WTC11 (cell line): Measurements from ENCODE around the gene TMTC1. TPM values are rescaled to one million over a fixed set of nuclear protein-coding genes. Genes with fewer than 3 reads are reported as not detected.

Experiments used
- ATAC-seq: fragments of 200-7000 bp; cut with Tn5 transposase; 2 replicates; pipeline ENCODE4 v1.10.0; 2021; ENCODE audit warnings: mild to moderate bottlenecking, moderate library complexity
- CTCF ChIA-PET: fragments of 300-600 bp; sonication (Branson Sonifier 250); formaldehyde crosslinking; loops from one replicate; lab custom pipeline; 2021; ENCODE audit warnings: antibody characterized with exemption; lab: Charles Lee
- POLR2A ChIA-PET: fragments of 350-600 bp; sonication (Branson Sonifier 250); formaldehyde crosslinking; loops from one replicate; lab custom pipeline; 2021; ENCODE audit warnings: antibody characterized with exemption; lab: Charles Lee
- DNase-seq: peaks from one replicate; pipeline ENCODE4 v3.0.0; 2021; ENCODE audit warnings: low spot score
- H3K27ac Mint-ChIP-seq: 2 replicates; pipeline ENCODE4 v1.8.0; 2021; ENCODE audit warnings: mixed read lengths
- H3K27me3 Mint-ChIP-seq: 2 replicates; pipeline ENCODE4 v1.8.0; 2021; ENCODE audit warnings: low read depth, mild to moderate bottlenecking, moderate library complexity, mixed read lengths
- H3K36me3 Mint-ChIP-seq: 2 replicates; pipeline ENCODE4 v1.8.0; 2021; ENCODE audit warnings: mixed read lengths
- H3K4me1 Mint-ChIP-seq: 2 replicates; pipeline ENCODE4 v1.8.0; 2022; ENCODE audit warnings: mixed read lengths
- H3K4me3 Mint-ChIP-seq: 2 replicates; pipeline ENCODE4 v1.8.0; 2021; ENCODE audit warnings: mild to moderate bottlenecking, moderate library complexity, mixed read lengths
- H3K9me3 Mint-ChIP-seq: 2 replicates; pipeline ENCODE4 v1.8.0; 2021; ENCODE audit warnings: mixed read lengths
- AFF4 ChIP-seq: sonication (generic); formaldehyde crosslinking; IDR thresholded peaks from 2 replicates; pipeline ENCODE4 v1.8.1; 2023; ENCODE audit warnings: mild to moderate bottlenecking, missing genetic modification reagents, borderline replicate concordance
- ATF3 ChIP-seq: sonication (generic); formaldehyde crosslinking; conservative IDR thresholded peaks from 2 replicates; pipeline ENCODE4 v1.8.1; 2022; ENCODE audit warnings: mild to moderate bottlenecking, missing genetic modification reagents
- CREM ChIP-seq: sonication (generic); formaldehyde crosslinking; IDR thresholded peaks from 2 replicates; pipeline ENCODE4 v1.8.1; 2022; ENCODE audit warnings: mild to moderate bottlenecking, missing genetic modification reagents, moderate library complexity
- ESRRA ChIP-seq: sonication (generic); formaldehyde crosslinking; IDR thresholded peaks from 2 replicates; pipeline ENCODE4 v1.8.1; 2022; ENCODE audit warnings: mild to moderate bottlenecking, missing genetic modification reagents, borderline replicate concordance
- GABPB1 ChIP-seq: sonication (generic); formaldehyde crosslinking; IDR thresholded peaks from 2 replicates; pipeline ENCODE4 v1.8.1; 2023; ENCODE audit warnings: mild to moderate bottlenecking, missing genetic modification reagents
- GRHL2 ChIP-seq: fragments of 250-450 bp; sonication (Bioruptor Pico); IDR thresholded peaks from 2 replicates; pipeline ENCODE4 v1.8.0; 2022; ENCODE audit warnings: mild to moderate bottlenecking, moderate library complexity; ENCODE audit not compliant: insufficient replicate concordance, severe bottlenecking
- GTF2I ChIP-seq: fragments of 250-450 bp; sonication (Bioruptor Pico); conservative IDR thresholded peaks from 2 replicates; pipeline ENCODE4 v1.4.0; 2021; ENCODE audit warnings: mild to moderate bottlenecking
- HMGA2 ChIP-seq: fragments of 250-450 bp; sonication (Bioruptor Pico); IDR thresholded peaks from 2 replicates; pipeline ENCODE4 v1.4.0; 2021; ENCODE audit warnings: mild to moderate bottlenecking, moderate library complexity
- JUN ChIP-seq: sonication (generic); formaldehyde crosslinking; IDR thresholded peaks from 2 replicates; pipeline ENCODE4 v1.8.0; 2023; ENCODE audit warnings: mild to moderate bottlenecking, missing genetic modification reagents
- MAX ChIP-seq: sonication (generic); formaldehyde crosslinking; IDR thresholded peaks from 2 replicates; pipeline ENCODE4 v1.8.0; 2022; ENCODE audit warnings: mild to moderate bottlenecking, missing genetic modification reagents
- NR3C1 ChIP-seq: sonication (generic); formaldehyde crosslinking; conservative IDR thresholded peaks from 2 replicates; pipeline ENCODE4 v1.8.1; 2023; ENCODE audit warnings: low read depth, mild to moderate bottlenecking, missing genetic modification reagents
- SMAD4 ChIP-seq: sonication (generic); formaldehyde crosslinking; IDR thresholded peaks from 2 replicates; pipeline ENCODE4 v1.8.0; 2022; ENCODE audit warnings: mild to moderate bottlenecking, missing genetic modification reagents
- ZNF121 ChIP-seq: sonication (generic); formaldehyde crosslinking; IDR thresholded peaks from 2 replicates; pipeline ENCODE4 v1.8.0; 2023; ENCODE audit warnings: missing genetic modification reagents
- total RNA-seq: library from RNA; stranded (reverse); gene quantifications from 3 replicates; pipeline ENCODE4 v1.2.3, GENCODE V29; 2021
- TF ChIP-seq, protein P1 (sequence below): sonication (generic); formaldehyde crosslinking; IDR thresholded peaks from 2 replicates; pipeline ENCODE4 v1.8.0; 2022; ENCODE audit warnings: mild to moderate bottlenecking, missing genetic modification reagents
- TF ChIP-seq, protein P2 (sequence below): sonication (generic); formaldehyde crosslinking; IDR thresholded peaks from 2 replicates; pipeline ENCODE4 v1.8.1; 2022; ENCODE audit warnings: mild to moderate bottlenecking, missing genetic modification reagents, moderate library complexity, borderline replicate concordance
- TF ChIP-seq, protein P3 (sequence below): sonication (generic); formaldehyde crosslinking; IDR thresholded peaks from 2 replicates; pipeline ENCODE4 v1.8.1; 2023; ENCODE audit warnings: mild to moderate bottlenecking, missing genetic modification reagents, moderate library complexity
- TF ChIP-seq, protein P4 (sequence below): sonication (generic); formaldehyde crosslinking; IDR thresholded peaks from 2 replicates; pipeline ENCODE4 v1.8.0; 2022; ENCODE audit warnings: mild to moderate bottlenecking, missing genetic modification reagents
- TF ChIP-seq, protein P5 (sequence below): fragments of 250-450 bp; sonication (Bioruptor Pico); IDR thresholded peaks from 2 replicates; pipeline ENCODE4 v1.9.0; 2021; ENCODE audit warnings: mild to moderate bottlenecking

TMTC1 gene
- total RNA-seq, 1 experiment from 2014 or later = 17.3 TPM

- TF ChIP-seq, protein P1, sequence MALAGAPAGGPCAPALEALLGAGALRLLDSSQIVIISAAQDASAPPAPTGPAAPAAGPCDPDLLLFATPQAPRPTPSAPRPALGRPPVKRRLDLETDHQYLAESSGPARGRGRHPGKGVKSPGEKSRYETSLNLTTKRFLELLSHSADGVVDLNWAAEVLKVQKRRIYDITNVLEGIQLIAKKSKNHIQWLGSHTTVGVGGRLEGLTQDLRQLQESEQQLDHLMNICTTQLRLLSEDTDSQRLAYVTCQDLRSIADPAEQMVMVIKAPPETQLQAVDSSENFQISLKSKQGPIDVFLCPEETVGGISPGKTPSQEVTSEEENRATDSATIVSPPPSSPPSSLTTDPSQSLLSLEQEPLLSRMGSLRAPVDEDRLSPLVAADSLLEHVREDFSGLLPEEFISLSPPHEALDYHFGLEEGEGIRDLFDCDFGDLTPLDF (CRISPR knock-in tag) = no peak
- Mint-ChIP-seq H3K4me1 (peaks cover 23% of the 10 kb centered on the region), H3K36me3 (peaks cover 7% of the 10 kb centered on the region), H3K27me3 (peaks cover 12% of the 10 kb centered on the region), H3K4me3 (no peak overlapping the region), H3K27ac (no peak overlapping the region), H3K9me3 (peaks cover 9% of the 10 kb centered on the region)
- ATAC-seq (no peak), DNase-seq (no peak)
- ChIA-PET CTCF (no interaction called here), POLR2A (no interaction called here)
Measured at GRCh38 chr12:29599381-29599780, 184.4 kb downstream of the TMTC1 start.

- H3K9me3 Mint-ChIP-seq = peaks cover 9% of the 10 kb centered on the region
- peaks cover 11% of the 10 kb centered on the region for H3K36me3 Mint-ChIP-seq
- ATAC-seq = no peak
- POLR2A ChIA-PET = no interaction called here
- peaks cover 56% of the 10 kb centered on the region for H3K4me1 Mint-ChIP-seq
- H3K27me3 Mint-ChIP-seq = peaks cover 43% of the 10 kb centered on the region
- DNase-seq = no peak
- TF ChIP-seq SMAD4 (CRISPR knock-in tag) = no peak
- no peak overlapping the region for H3K27ac Mint-ChIP-seq
- CTCF ChIA-PET = no interaction called here
- H3K4me3 Mint-ChIP-seq = no peak overlapping the region
Measured at GRCh38 chr12:29595071-29595755, 188.5 kb downstream of the TMTC1 start.

DNA sequence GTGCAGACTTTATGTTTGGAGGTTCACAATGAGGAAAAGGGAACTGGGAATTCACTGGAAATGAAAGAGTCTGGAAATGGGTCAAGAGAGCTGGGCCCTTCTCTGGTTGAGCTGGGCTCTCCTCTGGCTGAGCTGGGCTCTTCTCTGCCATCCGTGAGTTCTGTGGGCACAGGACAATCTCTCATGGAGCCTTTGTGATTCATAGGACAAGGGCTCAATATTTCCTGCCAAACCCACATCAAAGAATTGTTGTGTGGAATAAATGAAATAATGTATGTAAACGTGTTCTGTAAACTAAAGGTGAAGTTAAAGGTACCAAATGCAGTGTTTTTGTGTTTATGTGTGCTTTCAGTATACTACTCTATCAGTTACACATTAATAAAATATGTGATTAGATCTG lies 190.7 kb downstream of the TMTC1 start:
- H3K9me3 Mint-ChIP-seq = peaks cover 9% of the 10 kb centered on the region
- H3K27ac Mint-ChIP-seq = no peak overlapping the region
- H3K27me3 Mint-ChIP-seq = peaks cover 49% of the 10 kb centered on the region
- peaks cover 11% of the 10 kb centered on the region for H3K36me3 Mint-ChIP-seq
- ChIA-PET POLR2A (no interaction called here), CTCF (no interaction called here)
- no peak overlapping the region for H3K4me3 Mint-ChIP-seq
- no peak for ATAC-seq
- peaks cover 51% of the 10 kb centered on the region for H3K4me1 Mint-ChIP-seq
- DNase-seq = no peak
- no peak for TF ChIP-seq HMGA2
- TF ChIP-seq, protein P2, sequence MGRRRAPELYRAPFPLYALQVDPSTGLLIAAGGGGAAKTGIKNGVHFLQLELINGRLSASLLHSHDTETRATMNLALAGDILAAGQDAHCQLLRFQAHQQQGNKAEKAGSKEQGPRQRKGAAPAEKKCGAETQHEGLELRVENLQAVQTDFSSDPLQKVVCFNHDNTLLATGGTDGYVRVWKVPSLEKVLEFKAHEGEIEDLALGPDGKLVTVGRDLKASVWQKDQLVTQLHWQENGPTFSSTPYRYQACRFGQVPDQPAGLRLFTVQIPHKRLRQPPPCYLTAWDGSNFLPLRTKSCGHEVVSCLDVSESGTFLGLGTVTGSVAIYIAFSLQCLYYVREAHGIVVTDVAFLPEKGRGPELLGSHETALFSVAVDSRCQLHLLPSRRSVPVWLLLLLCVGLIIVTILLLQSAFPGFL (CRISPR knock-in tag) = no peak
- no peak for TF ChIP-seq GABPB1
- TF ChIP-seq JUN = no peak
- TF ChIP-seq GTF2I (CRISPR knock-in tag) = no peak
- TF ChIP-seq ATF3 (CRISPR knock-in tag) = no peak
- TF ChIP-seq SMAD4 (CRISPR knock-in tag) = no peak
- no peak for TF ChIP-seq AFF4 (CRISPR knock-in tag)
- TF ChIP-seq CREM (CRISPR knock-in tag) = no peak
- TF ChIP-seq, protein P3, sequence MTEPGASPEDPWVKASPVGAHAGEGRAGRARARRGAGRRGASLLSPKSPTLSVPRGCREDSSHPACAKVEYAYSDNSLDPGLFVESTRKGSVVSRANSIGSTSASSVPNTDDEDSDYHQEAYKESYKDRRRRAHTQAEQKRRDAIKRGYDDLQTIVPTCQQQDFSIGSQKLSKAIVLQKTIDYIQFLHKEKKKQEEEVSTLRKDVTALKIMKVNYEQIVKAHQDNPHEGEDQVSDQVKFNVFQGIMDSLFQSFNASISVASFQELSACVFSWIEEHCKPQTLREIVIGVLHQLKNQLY (CRISPR knock-in tag) = no peak
- no peak for TF ChIP-seq NR3C1 (CRISPR knock-in tag)
- TF ChIP-seq, protein P1 (CRISPR knock-in tag) = no peak
- no peak for TF ChIP-seq ESRRA (CRISPR knock-in tag)
- TF ChIP-seq, protein P4, sequence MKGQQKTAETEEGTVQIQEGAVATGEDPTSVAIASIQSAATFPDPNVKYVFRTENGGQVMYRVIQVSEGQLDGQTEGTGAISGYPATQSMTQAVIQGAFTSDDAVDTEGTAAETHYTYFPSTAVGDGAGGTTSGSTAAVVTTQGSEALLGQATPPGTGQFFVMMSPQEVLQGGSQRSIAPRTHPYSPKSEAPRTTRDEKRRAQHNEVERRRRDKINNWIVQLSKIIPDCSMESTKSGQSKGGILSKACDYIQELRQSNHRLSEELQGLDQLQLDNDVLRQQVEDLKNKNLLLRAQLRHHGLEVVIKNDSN (CRISPR knock-in tag) = no peak
- no peak for TF ChIP-seq MAX (CRISPR knock-in tag)
- no peak for TF ChIP-seq ZNF121 (CRISPR knock-in tag)
- no peak for TF ChIP-seq GRHL2 (CRISPR knock-in tag)
- TF ChIP-seq, protein P5, sequence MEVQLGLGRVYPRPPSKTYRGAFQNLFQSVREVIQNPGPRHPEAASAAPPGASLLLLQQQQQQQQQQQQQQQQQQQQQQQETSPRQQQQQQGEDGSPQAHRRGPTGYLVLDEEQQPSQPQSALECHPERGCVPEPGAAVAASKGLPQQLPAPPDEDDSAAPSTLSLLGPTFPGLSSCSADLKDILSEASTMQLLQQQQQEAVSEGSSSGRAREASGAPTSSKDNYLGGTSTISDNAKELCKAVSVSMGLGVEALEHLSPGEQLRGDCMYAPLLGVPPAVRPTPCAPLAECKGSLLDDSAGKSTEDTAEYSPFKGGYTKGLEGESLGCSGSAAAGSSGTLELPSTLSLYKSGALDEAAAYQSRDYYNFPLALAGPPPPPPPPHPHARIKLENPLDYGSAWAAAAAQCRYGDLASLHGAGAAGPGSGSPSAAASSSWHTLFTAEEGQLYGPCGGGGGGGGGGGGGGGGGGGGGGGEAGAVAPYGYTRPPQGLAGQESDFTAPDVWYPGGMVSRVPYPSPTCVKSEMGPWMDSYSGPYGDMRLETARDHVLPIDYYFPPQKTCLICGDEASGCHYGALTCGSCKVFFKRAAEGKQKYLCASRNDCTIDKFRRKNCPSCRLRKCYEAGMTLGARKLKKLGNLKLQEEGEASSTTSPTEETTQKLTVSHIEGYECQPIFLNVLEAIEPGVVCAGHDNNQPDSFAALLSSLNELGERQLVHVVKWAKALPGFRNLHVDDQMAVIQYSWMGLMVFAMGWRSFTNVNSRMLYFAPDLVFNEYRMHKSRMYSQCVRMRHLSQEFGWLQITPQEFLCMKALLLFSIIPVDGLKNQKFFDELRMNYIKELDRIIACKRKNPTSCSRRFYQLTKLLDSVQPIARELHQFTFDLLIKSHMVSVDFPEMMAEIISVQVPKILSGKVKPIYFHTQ (CRISPR knock-in tag) = no peak
